Ovary (tissue), 3 donors: ENCODE measurements around the gene PHACTR1.

Source experiments
- POLR2A ChIP-seq: fragments of 450-650 bp; IDR thresholded peaks from one replicate; pipeline ENCODE4 v1.6.1; 2017; ENCODE audit warnings: antibody characterized with exemption, mild to moderate bottlenecking, moderate library complexity
- TF ChIP-seq, protein P1 (sequence below), 3 donors: fragments of 450-650 bp in 2 of 3; fragments of 200-600 bp in 1 of 3; IDR thresholded peaks; one replicate each; pipeline versions ENCODE4 v1.5.1 to v1.8.0; 2016 to 2022; ENCODE audit warnings: antibody characterized with exemption in 3 of 3, mild to moderate bottlenecking in 1 of 3
- donor health status: DM: no; HTN: no; CAD: no.

- TF ChIP-seq, protein P1, sequence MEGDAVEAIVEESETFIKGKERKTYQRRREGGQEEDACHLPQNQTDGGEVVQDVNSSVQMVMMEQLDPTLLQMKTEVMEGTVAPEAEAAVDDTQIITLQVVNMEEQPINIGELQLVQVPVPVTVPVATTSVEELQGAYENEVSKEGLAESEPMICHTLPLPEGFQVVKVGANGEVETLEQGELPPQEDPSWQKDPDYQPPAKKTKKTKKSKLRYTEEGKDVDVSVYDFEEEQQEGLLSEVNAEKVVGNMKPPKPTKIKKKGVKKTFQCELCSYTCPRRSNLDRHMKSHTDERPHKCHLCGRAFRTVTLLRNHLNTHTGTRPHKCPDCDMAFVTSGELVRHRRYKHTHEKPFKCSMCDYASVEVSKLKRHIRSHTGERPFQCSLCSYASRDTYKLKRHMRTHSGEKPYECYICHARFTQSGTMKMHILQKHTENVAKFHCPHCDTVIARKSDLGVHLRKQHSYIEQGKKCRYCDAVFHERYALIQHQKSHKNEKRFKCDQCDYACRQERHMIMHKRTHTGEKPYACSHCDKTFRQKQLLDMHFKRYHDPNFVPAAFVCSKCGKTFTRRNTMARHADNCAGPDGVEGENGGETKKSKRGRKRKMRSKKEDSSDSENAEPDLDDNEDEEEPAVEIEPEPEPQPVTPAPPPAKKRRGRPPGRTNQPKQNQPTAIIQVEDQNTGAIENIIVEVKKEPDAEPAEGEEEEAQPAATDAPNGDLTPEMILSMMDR (IDR thresholded peaks at IDR 0.05) = no peak
- TF ChIP-seq POLR2A = no peak
Measured at GRCh38 chr6:12769556-12770256, 53.1 kb downstream of the PHACTR1 start.
